ENCODE results near the gene RGS6.

- TF ChIP-seq YY1 (IDR thresholded peaks at IDR 0.05) (no peak), CTCF (IDR thresholded peaks at IDR 0.05; ENCODE audit: low read depth, low read length, missing input control) (no peak)
- TF ChIP-seq, protein P1, sequence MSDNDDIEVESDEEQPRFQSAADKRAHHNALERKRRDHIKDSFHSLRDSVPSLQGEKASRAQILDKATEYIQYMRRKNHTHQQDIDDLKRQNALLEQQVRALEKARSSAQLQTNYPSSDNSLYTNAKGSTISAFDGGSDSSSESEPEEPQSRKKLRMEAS (IDR thresholded peaks at IDR 0.05), result no peak
Measured at GRCh38 chr14:72607386-72608130, 675.3 kb downstream of the RGS6 start.
